ENCODE data around the gene NKPD1.

- TF ChIP-seq CTCF (IDR thresholded peaks at IDR 0.05; ENCODE audit: low read depth, low read length), result no peak
- no peak for TF ChIP-seq EZH2phosphoT487 (IDR thresholded peaks at IDR 0.05; ENCODE audit: low read depth)
Measured at GRCh38 chr19:45117671-45118070, 43.1 kb downstream of the NKPD1 start.

All from OCI-LY3 (cell line).